Pulmonary artery endothelial cell (primary cell): ENCODE measurements around the gene MTHFSD. TPM values are rescaled to one million over a fixed set of nuclear protein-coding genes. Genes with fewer than 3 reads are reported as not detected.
"Not testable (repeated sequence)": the region's sequence is repeated elsewhere in the genome, so short reads cannot be mapped to it uniquely, and the experiment has no call there.

Experiments
- DNase-seq: peaks from one replicate; pipeline ENCODE4 v3.0.0-alpha.2; 2011; ENCODE audit warnings: low read depth, low spot score
- total RNA-seq: library from RNA; depleted of rRNA; stranded (reverse); fragments of >200 nt; gene quantifications from 2 replicates; pipeline ENCODE4 v1.2.3, GENCODE V29; 2014

Gene MTHFSD
- 10.5 and 15.3 TPM in 2 replicates for total RNA-seq

DNA sequence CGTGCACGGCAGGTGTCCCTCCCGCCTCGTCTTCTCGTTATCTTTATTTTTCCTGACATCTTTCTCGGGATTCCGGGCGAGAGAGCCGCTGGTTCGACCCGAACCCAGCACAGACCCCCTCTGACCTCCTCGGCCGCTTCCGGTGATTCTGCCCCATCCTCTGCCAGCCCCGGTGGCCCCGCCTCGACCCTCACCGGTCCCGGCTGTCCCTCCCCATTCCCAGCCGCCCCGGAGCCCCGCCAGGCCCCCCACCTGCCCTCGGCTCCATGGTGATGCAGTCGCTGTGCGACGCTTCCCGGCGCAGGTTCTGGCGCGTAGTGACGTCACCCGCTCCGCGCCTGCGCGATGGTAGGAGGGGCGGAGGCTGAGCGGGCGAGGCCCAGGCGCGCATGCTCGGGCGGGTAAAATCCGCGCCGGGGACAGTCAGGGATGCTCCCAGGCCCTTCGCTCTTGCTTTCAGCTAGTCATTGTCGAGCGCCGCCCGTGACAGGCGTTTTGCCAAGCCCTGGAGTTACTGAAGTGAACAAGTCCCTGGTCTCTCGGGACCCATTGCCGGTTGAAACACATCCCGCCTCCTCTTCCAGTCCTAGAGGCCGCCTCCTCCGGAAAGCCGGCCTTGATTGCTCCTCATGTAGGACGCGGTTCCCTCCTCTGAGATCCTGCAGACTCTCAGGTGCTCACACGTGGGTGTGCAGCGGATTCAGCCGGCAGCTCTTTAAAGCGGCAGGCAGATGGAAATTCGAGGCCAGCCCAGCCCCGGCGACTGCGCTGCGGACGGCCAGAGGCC is at the start of gene MTHFSD:
Gene MTHFSD (minus strand): TSS at position 319 of the 787 bp plus-strand sequence. CDS start 51 bp downstream, at position 268.
- peak; percentile 65 for DNase-seq

DNA sequence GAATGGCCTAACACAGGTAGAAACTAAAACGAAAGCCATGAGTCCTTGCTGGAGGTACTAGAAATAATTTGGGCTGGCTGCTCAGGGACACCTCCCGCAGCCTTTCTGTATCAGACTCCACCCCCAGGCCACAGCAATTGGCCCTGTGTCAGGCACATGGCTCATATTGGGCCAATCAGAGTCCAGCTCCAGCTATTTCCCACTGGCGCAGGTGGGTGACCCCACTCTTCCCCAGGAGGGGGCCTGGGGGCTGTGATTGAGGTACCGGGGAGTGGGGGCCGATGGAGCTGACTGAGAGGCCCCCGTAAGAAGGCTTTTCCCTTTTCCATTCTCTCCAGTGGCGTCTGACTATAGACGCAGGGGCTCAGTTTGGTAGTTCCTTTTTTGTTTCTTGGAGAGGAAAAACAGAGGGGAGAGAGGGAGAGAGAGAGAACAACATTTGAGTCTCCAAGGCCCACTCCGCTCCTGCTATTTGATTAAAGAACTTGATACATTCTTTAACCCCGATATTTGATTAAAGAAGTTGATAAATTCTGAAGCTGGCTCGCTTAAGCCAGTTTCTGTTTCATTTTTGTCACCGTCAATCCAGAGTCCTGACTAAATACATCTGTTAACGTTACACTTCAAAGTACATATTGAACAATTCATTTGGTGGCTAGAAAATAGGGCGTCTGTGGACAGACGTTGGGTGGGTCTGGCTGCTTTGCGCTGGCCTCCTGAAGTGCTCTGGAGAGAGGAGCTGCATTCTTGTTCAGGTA is 49.6 kb upstream of the MTHFSD start:
- no peak for DNase-seq

GRCh38 chr16:86602521-86602920 is 47.5 kb upstream of the MTHFSD start:
- DNase-seq = no peak

GRCh38 chr16:86601356-86601755 is 46.3 kb upstream of the MTHFSD start:
- no peak for DNase-seq

- DNase-seq = no peak
These were observed 43.9 kb upstream of the MTHFSD start for GRCh38 chr16:86598607-86599565.

DNA sequence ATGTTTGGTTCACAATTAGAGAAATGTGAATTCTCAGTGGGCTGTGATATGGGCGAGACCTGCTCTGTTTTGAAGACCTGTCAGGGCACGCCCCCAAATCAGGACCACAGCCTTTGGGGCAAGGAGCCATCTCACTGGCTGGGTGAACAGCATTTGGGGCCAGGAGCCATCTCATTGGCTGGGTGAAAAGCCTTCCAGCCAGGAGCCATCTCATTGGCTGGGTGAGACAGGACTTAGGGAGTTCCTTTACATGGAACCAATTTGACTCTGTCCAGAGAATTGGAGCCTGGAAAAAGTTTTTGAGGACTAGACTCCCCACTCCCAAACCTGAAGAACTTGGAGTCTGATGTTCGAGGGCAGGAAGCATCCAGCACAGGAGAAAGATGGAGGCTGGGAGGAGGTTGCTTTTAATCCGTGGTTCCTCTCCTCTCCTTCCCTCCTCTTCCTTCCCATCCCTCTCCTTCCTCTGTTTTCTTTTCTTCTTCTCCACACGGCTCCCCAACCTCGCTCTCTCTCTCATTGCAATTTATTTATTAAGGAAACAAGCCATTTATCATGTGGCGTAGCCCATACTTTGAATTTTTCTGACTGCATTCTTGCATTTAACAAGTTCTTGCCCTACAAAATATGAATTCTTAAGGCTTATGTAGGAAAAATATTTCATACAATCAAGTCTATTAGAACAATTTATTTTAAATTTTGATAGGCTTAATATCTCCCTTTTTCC is 43.0 kb upstream of the MTHFSD start:
- no peak for DNase-seq

- DNase-seq = no peak
These were observed 42.3 kb upstream of the MTHFSD start for GRCh38 chr16:86597126-86597879.

DNA sequence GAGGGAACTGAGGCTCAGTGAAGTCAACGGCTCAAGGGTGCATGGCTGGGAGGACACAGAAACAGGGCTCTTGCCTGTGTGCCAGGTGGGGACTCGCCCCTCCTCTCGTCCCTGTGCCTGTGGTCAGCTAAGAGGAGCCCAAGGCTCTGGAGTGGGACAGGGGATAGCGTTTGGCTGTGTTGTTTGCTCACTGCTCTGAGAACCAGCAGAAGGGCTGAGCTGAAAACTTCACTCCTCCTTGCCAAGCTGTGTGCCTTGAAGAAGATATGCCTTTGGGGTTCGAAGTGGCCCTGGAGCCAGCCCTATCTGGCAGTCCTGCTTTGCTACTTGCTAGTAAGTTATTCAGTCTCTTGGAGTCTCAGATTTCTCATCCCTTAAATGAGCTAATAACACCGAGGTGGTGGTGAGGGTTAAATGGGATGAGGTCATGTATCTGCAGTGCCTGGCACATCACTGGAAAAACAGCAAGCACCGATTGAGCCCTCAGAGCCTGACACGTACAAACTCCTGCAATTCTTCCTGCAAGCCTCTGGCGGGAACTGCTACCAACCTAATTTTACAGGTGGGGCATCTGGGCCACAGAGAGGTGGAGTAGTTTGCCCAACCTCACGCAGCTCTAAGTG is 41.1 kb upstream of the MTHFSD start:
- no peak for DNase-seq

DNA sequence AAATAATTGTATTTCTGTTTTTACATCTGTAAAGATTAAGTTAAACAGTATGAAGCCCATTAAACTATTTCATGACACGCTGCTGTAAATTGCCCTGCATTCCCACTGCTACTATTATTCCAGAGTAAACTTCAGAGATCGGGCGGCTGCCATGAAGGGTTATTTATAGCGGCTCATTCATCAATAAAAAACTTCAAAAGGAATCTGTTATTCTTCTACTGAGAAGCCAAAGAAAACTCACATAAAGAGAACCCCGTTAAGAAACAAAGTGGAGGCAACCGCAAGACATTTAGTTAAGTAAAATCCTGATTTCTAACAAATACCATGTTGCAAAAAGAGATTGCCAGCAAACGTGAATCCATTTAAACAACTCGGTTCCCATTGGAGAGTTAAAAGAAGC is 39.7 kb upstream of the MTHFSD start:
- no peak for DNase-seq

- DNase-seq = no peak
These were observed 39.0 kb upstream of the MTHFSD start for GRCh38 chr16:86593913-86594620.

DNA sequence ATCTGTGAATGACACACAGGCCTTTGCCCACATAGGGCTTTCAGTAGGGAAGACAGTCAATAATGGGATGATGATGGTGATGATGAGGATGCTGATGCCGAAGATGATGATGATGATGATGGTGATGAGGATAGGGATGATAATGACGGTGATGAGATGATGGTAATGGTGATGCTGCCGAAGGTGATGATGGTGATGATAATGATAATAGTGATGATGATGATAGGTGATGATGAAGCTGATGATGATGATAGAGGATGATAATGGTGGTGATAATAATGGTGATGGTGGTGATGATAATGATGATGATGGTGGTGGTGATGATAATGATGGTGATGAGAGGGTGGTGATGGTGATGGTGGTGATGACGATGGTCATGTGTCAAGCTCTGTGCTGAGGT is 36.2 kb upstream of the MTHFSD start:
- DNase-seq = no peak

DNA sequence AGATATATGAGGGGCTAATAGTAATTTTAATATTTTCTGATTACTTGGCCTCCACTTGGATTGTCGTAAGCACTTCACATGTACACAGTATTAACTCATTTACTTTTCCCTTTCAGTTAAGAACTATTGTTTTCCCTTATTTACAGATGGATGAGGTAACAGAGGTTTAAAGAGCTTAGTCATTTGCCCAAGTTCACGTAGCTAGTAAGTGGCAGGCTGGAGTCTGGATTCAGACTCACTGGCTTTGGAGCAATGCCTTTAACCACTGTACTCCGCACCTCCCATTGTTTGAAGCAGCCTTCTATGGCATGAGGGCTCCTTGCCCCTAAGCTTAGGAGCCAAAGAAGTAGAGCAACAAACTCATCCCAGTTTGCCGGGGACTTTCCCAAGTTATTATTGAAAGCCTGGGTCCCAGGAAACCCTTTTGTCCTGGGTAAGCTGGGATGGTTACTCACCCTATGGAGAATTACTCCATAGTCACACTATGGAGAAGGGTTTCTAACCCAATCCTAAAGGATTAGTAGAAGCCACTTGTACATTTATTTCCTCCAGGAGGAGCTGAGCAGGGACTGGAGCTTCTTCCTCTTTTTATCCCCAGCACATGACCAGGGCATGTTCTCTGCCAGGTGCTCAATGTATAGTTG is 35.6 kb upstream of the MTHFSD start:
- DNase-seq = no peak

DNA sequence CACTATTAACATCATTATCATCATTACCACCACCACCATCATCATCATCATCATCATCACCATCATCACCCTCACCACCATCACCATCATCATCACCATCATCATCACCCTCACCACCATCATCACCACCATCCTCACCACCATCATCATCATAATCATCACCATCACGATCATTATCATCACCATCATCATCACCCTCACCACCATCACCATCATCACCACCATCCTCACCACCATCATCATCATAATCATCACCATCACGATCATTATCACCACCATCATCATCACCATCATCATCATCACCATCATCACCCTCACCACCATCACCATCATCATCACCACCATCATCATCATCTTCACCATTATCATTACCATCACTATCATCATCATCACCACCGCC is 32.9 kb upstream of the MTHFSD start:
- not testable (repeated sequence) for DNase-seq

GRCh38 chr16:86587487-86587886 is 32.5 kb upstream of the MTHFSD start:
- no peak for DNase-seq

DNA sequence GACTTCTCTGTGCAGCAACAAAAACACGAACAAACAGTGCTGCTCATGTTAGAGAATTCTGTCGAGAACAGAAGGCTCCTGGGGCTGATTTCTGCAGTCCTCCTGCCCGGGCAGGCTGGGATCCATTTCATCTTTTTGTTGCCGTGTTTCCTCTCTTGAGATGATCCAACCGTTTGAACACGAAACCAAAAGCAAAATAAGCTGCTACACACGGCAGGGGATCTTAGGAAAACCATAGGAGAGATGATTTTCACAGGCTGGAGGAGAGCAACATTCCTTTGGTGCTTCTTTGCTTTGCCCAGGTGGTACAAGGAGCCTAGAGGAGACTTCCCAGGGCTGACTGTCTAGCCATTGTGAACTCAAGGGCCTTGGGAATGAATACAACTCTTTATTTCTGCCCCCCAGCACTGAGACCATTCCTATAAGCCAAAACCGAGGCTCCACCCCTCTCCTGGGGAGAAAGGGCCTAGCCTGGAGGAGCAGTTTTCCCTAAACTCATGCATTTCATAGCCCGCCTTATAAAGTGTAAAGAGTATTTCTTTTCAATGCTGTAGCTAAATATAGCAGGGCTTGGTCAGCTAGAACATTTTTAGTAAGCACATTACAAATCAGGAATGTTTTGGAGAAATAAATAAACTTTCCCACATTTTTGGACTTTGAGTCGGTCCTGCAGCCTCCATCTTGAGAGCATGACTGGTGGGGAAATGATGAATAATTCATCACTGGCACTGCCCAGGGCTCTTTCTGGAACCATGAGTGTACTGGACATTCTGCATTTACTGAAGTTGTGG is 31.0 kb upstream of the MTHFSD start:
- DNase-seq = no peak

DNA sequence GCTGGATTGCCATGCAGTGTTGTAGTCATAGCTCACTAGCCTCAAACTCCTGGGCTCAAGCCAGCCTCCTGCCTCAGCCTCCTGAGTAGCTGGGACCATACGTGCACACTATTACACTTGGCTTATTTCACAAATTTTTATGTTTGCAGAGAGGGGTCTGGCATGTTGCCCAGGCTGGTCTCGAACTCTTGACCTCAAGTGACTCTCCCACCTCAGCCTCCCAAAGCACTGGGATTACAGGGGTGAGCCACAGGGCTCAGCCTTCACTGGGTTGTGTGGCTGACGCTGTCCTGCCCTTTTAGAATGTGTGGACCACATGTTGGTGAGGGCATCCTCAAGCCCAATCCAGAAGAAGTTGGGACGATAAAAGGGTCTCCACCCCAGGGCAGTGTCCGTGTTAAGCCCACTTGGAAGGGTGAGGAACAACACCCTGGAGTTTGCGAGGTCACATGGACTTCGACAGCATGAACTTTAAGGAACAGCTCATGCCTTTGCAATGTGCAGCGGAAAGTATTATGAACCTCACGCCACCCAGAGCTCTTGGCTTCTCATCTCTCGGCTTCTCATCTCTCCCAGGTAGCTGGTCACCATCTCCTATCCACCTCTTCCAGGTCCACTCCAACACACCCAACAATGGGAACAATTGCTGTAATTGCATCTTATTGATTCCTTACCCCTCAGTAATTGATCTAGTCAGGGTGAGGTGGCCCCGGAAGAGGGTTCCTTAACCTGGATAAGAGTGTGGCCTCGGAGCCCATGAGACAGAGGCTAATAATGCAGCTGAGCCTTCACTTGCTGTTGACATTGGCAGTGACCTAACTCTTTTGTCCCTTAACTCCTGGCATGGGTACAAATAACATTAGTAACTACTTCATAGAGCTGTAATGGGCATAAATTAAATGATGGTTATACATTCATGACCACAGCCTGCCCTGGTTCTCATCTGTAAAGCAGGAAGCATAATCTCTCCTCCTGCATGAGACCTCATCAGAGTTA is 30.0 kb upstream of the MTHFSD start:
- DNase-seq = no peak
